Activated CD4-positive, alpha-beta T cell treated with anti-CD3 and anti-CD28 coated beads, Interleukin-2, amount 50 U/mL, for 16 hours (primary cell): ENCODE measurements around the gene ASIC5.
"Not testable (repeated sequence)": the region's sequence is repeated elsewhere in the genome, so short reads cannot be mapped to it uniquely, and the experiment has no call there.

Experiments
- DNase-seq: peaks from one replicate; pipeline ENCODE4 v3.0.0-alpha.2; 2020

ASIC5 gene

GRCh38 chr4:155866177-155866576 lies at the start of gene ASIC5:
Gene ASIC5, minus strand, starts transcription at chr4:155866277. Its CDS starts 51 bp downstream, at chr4:155866226.
- DNase-seq: no peak

GRCh38 chr4:155914782-155915181 lies 48.7 kb upstream of the ASIC5 start:
- no peak for DNase-seq

GRCh38 chr4:155911905-155912304 lies 45.8 kb upstream of the ASIC5 start:
- DNase-seq: peak; percentile 15

- no peak for DNase-seq
Observed at GRCh38 chr4:155909615-155910226, 43.6 kb upstream of the ASIC5 start.

GRCh38 chr4:155908187-155909139 lies 42.4 kb upstream of the ASIC5 start:
- no peak for DNase-seq

- no peak for DNase-seq
Observed at GRCh38 chr4:155907556-155907955, 41.5 kb upstream of the ASIC5 start.

GRCh38 chr4:155906554-155907247 lies 40.6 kb upstream of the ASIC5 start:
- no peak for DNase-seq

- no peak for DNase-seq
Observed at GRCh38 chr4:155904331-155904730, 38.3 kb upstream of the ASIC5 start.

- DNase-seq: no peak
Observed at GRCh38 chr4:155903453-155903852, 37.4 kb upstream of the ASIC5 start, which contains the start of gene TDO2. Gene TDO2, plus strand, starts transcription at chr4:155903696. Its CDS starts 63 bp downstream, at chr4:155903759.

GRCh38 chr4:155901013-155901412 lies 34.9 kb upstream of the ASIC5 start:
- DNase-seq: no peak

GRCh38 chr4:155900381-155900780 lies 34.3 kb upstream of the ASIC5 start:
- DNase-seq: no peak

- DNase-seq: no peak
Observed at GRCh38 chr4:155899891-155900290, 33.8 kb upstream of the ASIC5 start.

- not testable (repeated sequence) for DNase-seq
Observed at GRCh38 chr4:155898371-155898770, 32.3 kb upstream of the ASIC5 start.

- no peak for DNase-seq
Observed at GRCh38 chr4:155891058-155891457, 25.0 kb upstream of the ASIC5 start.

GRCh38 chr4:155889946-155890345 lies 23.9 kb upstream of the ASIC5 start:
- no peak for DNase-seq

- DNase-seq: no peak
Observed at GRCh38 chr4:155889031-155889793, 23.1 kb upstream of the ASIC5 start.

- no peak for DNase-seq
Observed at GRCh38 chr4:155887847-155888570, 21.9 kb upstream of the ASIC5 start.

- no peak for DNase-seq
Observed at GRCh38 chr4:155887045-155887444, 21.0 kb upstream of the ASIC5 start.

GRCh38 chr4:155885666-155886065 lies 19.6 kb upstream of the ASIC5 start:
- no peak for DNase-seq

- no peak for DNase-seq
Observed at GRCh38 chr4:155883895-155884294, 17.8 kb upstream of the ASIC5 start.

- DNase-seq: no peak
Observed at GRCh38 chr4:155881555-155881954, 15.5 kb upstream of the ASIC5 start.

- no peak for DNase-seq
Observed at GRCh38 chr4:155879767-155880166, 13.7 kb upstream of the ASIC5 start.
